Caco-2 (cell line): ENCODE results near the gene MEGF6. TPM values are rescaled to one million over a fixed set of nuclear protein-coding genes. Genes with fewer than 3 reads are reported as not detected.

ENCODE experiments used
- BruUV-seq: library from RNA; stranded (reverse); fragments of 400-500 nt; replicated peaks from 2 replicates; lab custom pipeline; 2021; lab: Mats Ljungman, UMichigan
- CTCF ChIA-PET: fragments of 300-600 bp; sonication (Branson Sonifier 250); formaldehyde crosslinking; loops from one replicate; lab custom pipeline; 2022; ENCODE audit warnings: antibody characterized with exemption; lab: Charles Lee
- POLR2A ChIA-PET: fragments of 300-600 bp; sonication (Branson Sonifier 250); formaldehyde crosslinking; loops from one replicate; lab custom pipeline; 2022; ENCODE audit warnings: antibody characterized with exemption; lab: Charles Lee
- DNase-seq, 2 experiments: peaks; one replicate each; pipeline versions ENCODE4 v3.0.0 to v3.0.0-alpha.2; 2020 to 2022
- H3K27me3 ChIP-seq: replicated peaks from 2 replicates; pipeline ENCODE4 v1.6.0; 2011; ENCODE audit warnings: low read length; ENCODE audit not compliant: control insufficient read depth, insufficient read depth
- H3K36me3 ChIP-seq: 2 replicates; pipeline ENCODE4 v1.5.1; 2011; ENCODE audit warnings: low read length; ENCODE audit not compliant: control insufficient read depth, insufficient read depth
- H3K4me1 ChIP-seq: fragments of 250-450 bp; sonication (Bioruptor Pico); 2 replicates; pipeline ENCODE4 v1.5.1; 2020; ENCODE audit warnings: mild to moderate bottlenecking
- H3K4me3 ChIP-seq: 2 replicates; pipeline ENCODE4 v1.5.1; 2011; ENCODE audit warnings: low read depth, mild to moderate bottlenecking, control low read depth, low read length
- H3K9me3 ChIP-seq: fragments of 250-450 bp; sonication (Bioruptor Pico); 2 replicates; pipeline ENCODE4 v1.5.1; 2020; ENCODE audit warnings: mild to moderate bottlenecking, moderate library complexity
- H3K27ac Mint-ChIP-seq: one replicate; pipeline ENCODE4 v1.8.0; 2022; ENCODE audit warnings: mixed read lengths; ENCODE audit not compliant: unreplicated experiment
- H3K27me3 Mint-ChIP-seq: one replicate; pipeline ENCODE4 v1.8.0; 2022; ENCODE audit warnings: mixed read lengths; ENCODE audit not compliant: insufficient read depth, unreplicated experiment
- H3K36me3 Mint-ChIP-seq: one replicate; pipeline ENCODE4 v1.8.0; 2022; ENCODE audit warnings: mild to moderate bottlenecking, mixed read lengths; ENCODE audit not compliant: insufficient read depth, unreplicated experiment
- H3K4me1 Mint-ChIP-seq: one replicate; pipeline ENCODE4 v1.8.0; 2022; ENCODE audit warnings: low read depth, mixed read lengths; ENCODE audit not compliant: unreplicated experiment
- H3K4me3 Mint-ChIP-seq: one replicate; pipeline ENCODE4 v1.8.0; 2022; ENCODE audit warnings: mild to moderate bottlenecking, moderate library complexity, mixed read lengths; ENCODE audit not compliant: unreplicated experiment
- H3K9me3 Mint-ChIP-seq: one replicate; pipeline ENCODE4 v1.8.0; 2022; ENCODE audit warnings: mixed read lengths; ENCODE audit not compliant: unreplicated experiment
- intact Hi-C: fragments of 100-400 bp; cut with micrococcal nuclease; formaldehyde crosslinking; loops from one replicate; pipeline ENCODE4 v1.10.0; 2022; ENCODE audit not compliant: unreplicated experiment
- total RNA-seq: library from RNA; stranded (reverse); gene quantifications from 2 replicates; pipeline ENCODE4 v1.2.3, GENCODE V29; 2022
- TF ChIP-seq, protein P1 (sequence below), 2 experiments: fragments of 200-600 bp in 1 of 2; IDR thresholded peaks; 1 replicate in 1 of 2; 2 replicates in 1 of 2; pipeline versions ENCODE4 v1.5.1 to v1.8.0; 2011 to 2022; ENCODE audit warnings: antibody characterized with exemption in 1 of 2, control low read depth in 1 of 2, inconsistent platforms in 1 of 2, low read depth in 1 of 2, low read length in 1 of 2, mild to moderate bottlenecking in 1 of 2, moderate library complexity in 1 of 2; ENCODE audit not compliant: insufficient read depth in 1 of 2, severe bottlenecking in 1 of 2, unreplicated experiment in 1 of 2

Gene MEGF6
- total RNA-seq, 1 experiment from 2014 or later: 13.3 TPM

- Mint-ChIP-seq H3K4me3 (no peak overlapping the region), H3K4me1 (no peaks in the 10 kb centered on the region), H3K27me3 (no peaks in the 10 kb centered on the region), H3K27ac (no peak overlapping the region), H3K36me3 (no peaks in the 10 kb centered on the region), H3K9me3 (no peaks in the 10 kb centered on the region)
- Histone ChIP-seq H3K9me3 (no peaks in the 10 kb centered on the region; the same call in 1 of the 2 replicates), H3K4me1 (no peaks in the 10 kb centered on the region), H3K27me3 (no peaks in the 10 kb centered on the region), H3K4me3 (no peak overlapping the region), H3K36me3 (no peaks in the 10 kb centered on the region)
- no TSS peak for BruUV-seq
- TF ChIP-seq, protein P1, sequence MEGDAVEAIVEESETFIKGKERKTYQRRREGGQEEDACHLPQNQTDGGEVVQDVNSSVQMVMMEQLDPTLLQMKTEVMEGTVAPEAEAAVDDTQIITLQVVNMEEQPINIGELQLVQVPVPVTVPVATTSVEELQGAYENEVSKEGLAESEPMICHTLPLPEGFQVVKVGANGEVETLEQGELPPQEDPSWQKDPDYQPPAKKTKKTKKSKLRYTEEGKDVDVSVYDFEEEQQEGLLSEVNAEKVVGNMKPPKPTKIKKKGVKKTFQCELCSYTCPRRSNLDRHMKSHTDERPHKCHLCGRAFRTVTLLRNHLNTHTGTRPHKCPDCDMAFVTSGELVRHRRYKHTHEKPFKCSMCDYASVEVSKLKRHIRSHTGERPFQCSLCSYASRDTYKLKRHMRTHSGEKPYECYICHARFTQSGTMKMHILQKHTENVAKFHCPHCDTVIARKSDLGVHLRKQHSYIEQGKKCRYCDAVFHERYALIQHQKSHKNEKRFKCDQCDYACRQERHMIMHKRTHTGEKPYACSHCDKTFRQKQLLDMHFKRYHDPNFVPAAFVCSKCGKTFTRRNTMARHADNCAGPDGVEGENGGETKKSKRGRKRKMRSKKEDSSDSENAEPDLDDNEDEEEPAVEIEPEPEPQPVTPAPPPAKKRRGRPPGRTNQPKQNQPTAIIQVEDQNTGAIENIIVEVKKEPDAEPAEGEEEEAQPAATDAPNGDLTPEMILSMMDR (IDR thresholded peaks at IDR 0.05; ENCODE audit: insufficient read depth in 1 of 2, low read depth in 1 of 2, low read length in 1 of 2, severe bottlenecking in 1 of 2, unreplicated experiment in 1 of 2): no peak
- POLR2A ChIA-PET: no interaction called here
- intact Hi-C loops: no loop called here
- DNase-seq: no peak
- CTCF ChIA-PET: no interaction called here
These were observed 7.5 kb downstream of the MEGF6 start for GRCh38 chr1:3603571-3604467.

GRCh38 chr1:3603156-3603555 lies 8.2 kb downstream of the MEGF6 start:
- H3K36me3 ChIP-seq: no peaks in the 10 kb centered on the region
- BruUV-seq: no TSS peak
- ChIA-PET POLR2A (no interaction called here), CTCF (no interaction called here)
- TF ChIP-seq, protein P1 (IDR thresholded peaks at IDR 0.05; ENCODE audit: insufficient read depth in 1 of 2, low read depth in 1 of 2, low read length in 1 of 2, severe bottlenecking in 1 of 2, unreplicated experiment in 1 of 2): no peak
- no peak overlapping the region for H3K4me3 Mint-ChIP-seq
- no peaks in the 10 kb centered on the region for H3K4me1 Mint-ChIP-seq
- no peaks in the 10 kb centered on the region for H3K4me1 ChIP-seq
- no peaks in the 10 kb centered on the region for H3K27me3 Mint-ChIP-seq
- H3K27me3 ChIP-seq: no peaks in the 10 kb centered on the region
- intact Hi-C loops: no loop called here
- H3K36me3 Mint-ChIP-seq: no peaks in the 10 kb centered on the region
- no peaks in the 10 kb centered on the region for H3K9me3 Mint-ChIP-seq
- no peaks in the 10 kb centered on the region; the same call in 1 of the 2 replicates for H3K9me3 ChIP-seq
- no peak overlapping the region for H3K27ac Mint-ChIP-seq
- no peak for DNase-seq
- H3K4me3 ChIP-seq: no peak overlapping the region

- H3K4me3 Mint-ChIP-seq: no peak overlapping the region
- H3K27me3 ChIP-seq: no peaks in the 10 kb centered on the region
These were observed 8.9 kb downstream of the MEGF6 start for GRCh38 chr1:3602375-3602774.

More at GRCh38 chr1:3602375-3602774, 8.9 kb downstream of the MEGF6 start:
- Histone ChIP-seq H3K36me3 (no peaks in the 10 kb centered on the region), H3K4me3 (no peak overlapping the region), H3K4me1 (no peaks in the 10 kb centered on the region), H3K9me3 (no peaks in the 10 kb centered on the region; the same call in 1 of the 2 replicates)
- TF ChIP-seq, protein P1 (IDR thresholded peaks at IDR 0.05; ENCODE audit: insufficient read depth in 1 of 2, low read depth in 1 of 2, low read length in 1 of 2, severe bottlenecking in 1 of 2, unreplicated experiment in 1 of 2): no peak
- Mint-ChIP-seq H3K27ac (no peak overlapping the region), H3K4me1 (no peaks in the 10 kb centered on the region), H3K27me3 (no peaks in the 10 kb centered on the region), H3K36me3 (no peaks in the 10 kb centered on the region), H3K9me3 (no peaks in the 10 kb centered on the region)
- no peak for DNase-seq
- intact Hi-C loops: no loop called here
- POLR2A ChIA-PET: no interaction called here
- BruUV-seq: no TSS peak
- CTCF ChIA-PET: no interaction called here
